ENCODE measurements around the gene GIN1. TPM values are rescaled to one million over a fixed set of nuclear protein-coding genes. Genes with fewer than 3 reads are reported as not detected.
A peak's percentile ranks its signal among the peaks of the same experiment; 100 is the strongest.

GIN1 gene
- total and polyA plus RNA-seq, 2 of the 4 experiments (the other 2 are of a cell fraction) = 2.9 to 3.1 TPM

DNA sequence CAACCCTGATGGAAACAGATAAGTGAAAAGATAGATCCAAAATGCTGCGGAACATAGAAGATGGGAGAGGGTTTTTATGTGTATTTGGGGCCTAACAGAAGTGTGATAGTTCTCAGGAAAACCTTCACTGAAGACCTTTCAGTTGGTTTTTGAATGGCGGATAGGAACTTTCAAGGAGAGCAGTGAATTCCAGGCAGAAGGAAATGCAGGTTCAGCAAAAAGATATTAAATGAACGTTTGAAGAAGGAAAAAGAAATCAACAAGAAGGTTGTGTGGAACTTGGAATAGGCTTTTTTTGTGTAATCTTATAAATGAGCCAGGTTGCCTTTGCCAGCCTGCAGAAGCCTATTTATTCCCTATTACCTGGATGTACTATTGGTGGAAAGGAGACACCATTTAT lies 2.3 kb upstream of the GIN1 start:
- in situ Hi-C loops (cut with MboI; ENCODE audit: low sequenced_read_pairs) = loop anchor here (10.0 kb wide), 1 partner anchor 367 kb away; the partner anchor contains the start of gene PAM
- no peak for TF ChIP-seq MXI1 (IDR thresholded peaks at IDR 0.05; ENCODE audit: borderline replicate concordance, low read depth, low read length)
- peak; percentile 10; the same call in 1 of the 2 replicates for TF ChIP-seq MAFK (IDR thresholded peaks at IDR 0.05; ENCODE audit: low read depth, low read length)

More for the DNA sequence above, 2.3 kb upstream of the GIN1 start:
- H3K4me2 ChIP-seq (ENCODE audit: low read depth, low read length) = no peak overlapping the region
- no peak overlapping the region for H4K5ac ChIP-seq (ENCODE audit: low read depth, low read length)
- H2BK15ac ChIP-seq (ENCODE audit: low read depth, low read length) = no peak overlapping the region
- H3K79me1 ChIP-seq (ENCODE audit: low read depth in 1 of 2, low read length in 2 of 2) = peaks cover 9 to 40% of the 10 kb centered on the region in 2 experiments; a peak in 3 of 4 replicates
- H4K8ac ChIP-seq (ENCODE audit: low read depth in 2 of 2, low read length in 2 of 2) = no peak overlapping the region
- no peak overlapping the region for H3K14ac ChIP-seq (replicated peaks; ENCODE audit: low read depth, low read length)
- H3K9me1 ChIP-seq (ENCODE audit: insufficient read depth, low read length) = 0 out of 2 replicates have a peak, but pooled peaks cover 6% of the 10 kb centered on the region
- no peaks in the 10 kb centered on the region for H3K36me3 ChIP-seq (ENCODE audit: control insufficient read depth, insufficient read depth, low read length)
- no peak overlapping the region for H2AK9ac ChIP-seq (replicated peaks; ENCODE audit: low read depth, low read length, poor library complexity)
- no peaks in the 10 kb centered on the region; the same call in 1 of the 2 replicates for H4K20me1 ChIP-seq (ENCODE audit: insufficient read depth, low read length)
- no TSS peak for BruUV-seq (replicated peaks)
- no peak overlapping the region for H3K4ac ChIP-seq (ENCODE audit: low read depth, low read length)
- no peaks in the 10 kb centered on the region for H3K9me3 ChIP-seq (ENCODE audit: control insufficient read depth, insufficient read depth, low read length)
- no peak overlapping the region for H4K91ac ChIP-seq (ENCODE audit: insufficient read depth, low read depth, low read length)
- no peak overlapping the region for H3K18ac ChIP-seq (ENCODE audit: low read depth, low read length)
- H3K9ac ChIP-seq (ENCODE audit: low read depth, low read length) = no peak overlapping the region
- intact Hi-C loops (cut with micrococcal nuclease) (loop anchor here (10.0 kb wide), 1 partner anchor 367 kb away; the partner anchor contains the start of gene PAM), dilution Hi-C loops (cut with HindIII; ENCODE audit: low sequenced_read_pairs, unreplicated experiment) (no loop called here)
- ChIA-PET POLR2A (ENCODE audit: unreplicated experiment) (no interaction called here), CTCF (no interaction called here)
- WGBS, 2 experiments (ENCODE audit: extremely low coverage in 2 of 2, insufficient read length in 1 of 2) = 90% methylated on average over 1 of the region's 3 CpGs; no CpG with 5 or more reads in 1 of the 2 experiments
- H3K56ac ChIP-seq (ENCODE audit: extremely low read depth, insufficient read depth, low read length) = no peak overlapping the region
- H2AK5ac ChIP-seq (ENCODE audit: low read depth, low read length) = no peak overlapping the region
- DNase-seq (no peak), ATAC-seq (ENCODE audit: low read depth) (no peak)
- no peaks in the 10 kb centered on the region for H3K27me3 ChIP-seq (ENCODE audit: control insufficient read depth, insufficient read depth, low read length)
- 0 out of 2 replicates have a peak overlapping the region, but pooled peaks have one; percentile 58 for H3K23ac ChIP-seq (ENCODE audit: low read depth, low read length)
- no peak overlapping the region for H2BK120ac ChIP-seq (ENCODE audit: low read depth, low read length)
- no peak overlapping the region for H2AFZ ChIP-seq (replicated peaks; ENCODE audit: low read length, poor library complexity)
- H3K27ac ChIP-seq (ENCODE audit: insufficient read depth, low read length) = no peak overlapping the region
- H2BK5ac ChIP-seq (ENCODE audit: low read depth, low read length, poor library complexity, severe bottlenecking) = no peak overlapping the region
- H3K4me1 ChIP-seq (ENCODE audit: control insufficient read depth, insufficient read depth, low read length) = no peaks in the 10 kb centered on the region; the same call in 1 of the 2 replicates
- no peak overlapping the region for H3K4me3 ChIP-seq (ENCODE audit: insufficient read depth, low read depth, low read length)
- no peak overlapping the region for H2BK20ac ChIP-seq (ENCODE audit: low read depth, low read length)

Measured in IMR-90 (cell line).